Breast epithelium (tissue), 4 donors: Measurements from ENCODE around the gene ESPN. TPM values are rescaled to one million over a fixed set of nuclear protein-coding genes. Genes with fewer than 3 reads are reported as not detected.

ENCODE experiments used
- DNase-seq, 2 donors: peaks; one replicate each; pipeline ENCODE4 v3.0.0-alpha.2; 2019; ENCODE audit warnings: low spot score in 2 of 2
- H3K27ac ChIP-seq, 2 donors: fragments of 200-600 bp; sonication (generic) in 1 of 2; one replicate each; pipeline ENCODE4 v1.5.1; 2016 to 2019; ENCODE audit warnings: mild to moderate bottlenecking in 1 of 2
- H3K27me3 ChIP-seq, 2 donors: fragments of 200-600 bp; sonication (generic) in 1 of 2; one replicate each; pipeline versions ENCODE4 v1.5.1 to v1.6.0; 2017 to 2019; ENCODE audit warnings: control low read depth in 1 of 2, mild to moderate bottlenecking in 1 of 2
- H3K36me3 ChIP-seq: fragments of 200-600 bp; one replicate; pipeline ENCODE4 v1.5.1; 2019
- H3K4me1 ChIP-seq, 2 donors: fragments of 200-600 bp; sonication (generic); one replicate each; pipeline ENCODE4 v1.5.1; 2016 to 2019; ENCODE audit warnings: control low read depth in 1 of 2
- H3K4me3 ChIP-seq, 3 donors: fragments of 200-600 bp; sonication (generic); 1 replicate in 2 of 3; 2 replicates in 1 of 3; pipeline ENCODE4 v1.5.1; 2016 to 2019; ENCODE audit warnings: mild to moderate bottlenecking in 3 of 3, moderate library complexity in 2 of 3
- H3K9me3 ChIP-seq, 2 donors: fragments of 200-600 bp; sonication (generic) in 1 of 2; one replicate each; pipeline ENCODE4 v1.5.1; 2016 to 2019; ENCODE audit warnings: control low read depth in 1 of 2
- POLR2A ChIP-seq: fragments of 450-650 bp; IDR thresholded peaks from one replicate; pipeline ENCODE4 v1.6.1; 2016; ENCODE audit warnings: antibody characterized with exemption, mild to moderate bottlenecking, moderate library complexity
- POLR2AphosphoS5 ChIP-seq, 3 donors: sonication (generic); formaldehyde crosslinking; IDR thresholded peaks; one replicate each; pipeline ENCODE4 v1.6.1; 2017; ENCODE audit warnings: antibody characterized with exemption in 3 of 3
- intact Hi-C: fragments of 100-400 bp; cut with DNase I; formaldehyde crosslinking; loops from one replicate; pipeline ENCODE4 v1.15.1; 2023; ENCODE audit warnings: low total_unique reads
- total RNA-seq, 3 donors: library from RNA; depleted of rRNA; stranded (reverse); fragments of >200 nt; gene quantifications; one replicate each; pipeline ENCODE4 v1.1.0, GENCODE V29; 2016
- TF ChIP-seq, protein P1 (sequence below), 3 donors: fragments of 450-650 bp; IDR thresholded peaks; one replicate each; pipeline ENCODE4 v1.5.1; 2016 to 2017; ENCODE audit warnings: antibody characterized with exemption in 3 of 3, mild to moderate bottlenecking in 3 of 3, moderate library complexity in 3 of 3

ESPN gene
- total RNA-seq, 3 donors from 2014 or later = 10.8 to 11.1 TPM; not detected in 1

DNA sequence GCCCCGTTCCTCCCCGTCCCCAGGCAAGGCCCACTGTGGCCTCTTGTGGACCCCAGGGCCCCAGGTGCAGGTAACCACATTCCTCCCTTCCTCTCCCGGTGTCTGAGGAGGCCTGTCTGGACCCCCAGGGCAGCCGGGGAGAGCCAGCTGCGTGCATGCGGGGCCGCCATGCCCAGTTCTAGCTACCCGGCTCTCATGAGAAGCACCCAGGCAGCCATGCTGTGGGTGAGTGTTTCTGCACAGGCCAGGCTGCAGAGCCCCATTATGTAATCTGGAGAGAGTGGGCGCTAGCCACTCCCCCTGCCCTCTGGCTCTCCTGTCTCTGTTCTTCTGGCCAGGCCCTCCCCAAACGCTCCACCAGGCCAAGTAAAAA lies 85.3 kb downstream of the ESPN start:
- TF ChIP-seq POLR2AphosphoS5 (IDR thresholded peaks at IDR 0.05) = no peak
- TF ChIP-seq, protein P1, sequence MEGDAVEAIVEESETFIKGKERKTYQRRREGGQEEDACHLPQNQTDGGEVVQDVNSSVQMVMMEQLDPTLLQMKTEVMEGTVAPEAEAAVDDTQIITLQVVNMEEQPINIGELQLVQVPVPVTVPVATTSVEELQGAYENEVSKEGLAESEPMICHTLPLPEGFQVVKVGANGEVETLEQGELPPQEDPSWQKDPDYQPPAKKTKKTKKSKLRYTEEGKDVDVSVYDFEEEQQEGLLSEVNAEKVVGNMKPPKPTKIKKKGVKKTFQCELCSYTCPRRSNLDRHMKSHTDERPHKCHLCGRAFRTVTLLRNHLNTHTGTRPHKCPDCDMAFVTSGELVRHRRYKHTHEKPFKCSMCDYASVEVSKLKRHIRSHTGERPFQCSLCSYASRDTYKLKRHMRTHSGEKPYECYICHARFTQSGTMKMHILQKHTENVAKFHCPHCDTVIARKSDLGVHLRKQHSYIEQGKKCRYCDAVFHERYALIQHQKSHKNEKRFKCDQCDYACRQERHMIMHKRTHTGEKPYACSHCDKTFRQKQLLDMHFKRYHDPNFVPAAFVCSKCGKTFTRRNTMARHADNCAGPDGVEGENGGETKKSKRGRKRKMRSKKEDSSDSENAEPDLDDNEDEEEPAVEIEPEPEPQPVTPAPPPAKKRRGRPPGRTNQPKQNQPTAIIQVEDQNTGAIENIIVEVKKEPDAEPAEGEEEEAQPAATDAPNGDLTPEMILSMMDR (IDR thresholded peaks at IDR 0.05) = no peak
- TF ChIP-seq POLR2A = no peak

DNA sequence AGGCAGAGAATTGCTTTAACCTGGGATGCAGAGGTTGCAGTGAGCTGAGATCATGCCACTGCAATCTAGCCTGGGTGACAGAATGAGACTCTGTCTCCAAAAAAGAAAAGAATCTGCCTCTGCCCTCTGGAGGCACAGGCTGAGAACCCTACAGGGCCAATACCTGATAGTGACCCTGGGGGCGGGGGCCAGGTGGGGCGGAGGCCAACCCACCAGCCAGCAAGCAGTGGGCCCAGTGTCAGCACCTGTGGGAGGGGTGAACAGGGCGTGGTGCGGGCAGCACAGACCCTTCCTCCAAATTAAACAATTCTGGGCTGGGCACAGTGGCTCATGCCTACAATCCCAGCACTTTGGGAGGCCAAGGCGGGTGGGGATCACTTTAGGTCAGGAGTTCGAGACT lies 85.9 kb downstream of the ESPN start:
- Histone ChIP-seq H3K9me3 (no peaks in the 10 kb centered on the region), H3K4me1 (peaks cover 3 to 6% of the 10 kb centered on the region in 2 donors), H3K27ac (no peak overlapping the region), H3K4me3 (no peak overlapping the region), H3K36me3 (no peaks in the 10 kb centered on the region), H3K27me3 (no peaks in the 10 kb centered on the region)
- no peak for DNase-seq
- intact Hi-C loops = no loop called here
- TF ChIP-seq, protein P1 (IDR thresholded peaks at IDR 0.05) = no peak
- no peak for TF ChIP-seq POLR2AphosphoS5 (IDR thresholded peaks at IDR 0.05)
- TF ChIP-seq POLR2A = no peak

More for the DNA sequence above, 85.3 kb downstream of the ESPN start:
- H3K36me3 ChIP-seq = no peaks in the 10 kb centered on the region
- no peak overlapping the region for H3K4me3 ChIP-seq
- peak in 1 of 2 donors; percentile 66 for DNase-seq
- peaks cover 3 to 6% of the 10 kb centered on the region in 2 donors for H3K4me1 ChIP-seq
- H3K9me3 ChIP-seq = no peaks in the 10 kb centered on the region
- intact Hi-C loops = no loop called here
- H3K27me3 ChIP-seq = no peaks in the 10 kb centered on the region
- no peak overlapping the region for H3K27ac ChIP-seq

Other genes with a start within 250 kb of the ESPN start
- gene CHD5, start 244.5 kb upstream of the ESPN start, total RNA-seq = under 1 TPM; under 0.01 to 0.33 (median 0.15) TPM
- 100 to 1,000 TPM; 210 to 329 (median 306) TPM for gene RPL22, start 225.2 kb upstream of the ESPN start, total RNA-seq
- 10 to 100 TPM in 2 of 3 donors, 1 to 10 TPM in 1; 2.7 to 32.4 (median 29.9) TPM for gene RNF207, start 218.7 kb upstream of the ESPN start, total RNA-seq
- gene ICMT, start 188.8 kb upstream of the ESPN start, total RNA-seq = 10 to 100 TPM; 54.0 to 61.6 (median 54.7) TPM
- not detected for gene HES3, start 180.6 kb upstream of the ESPN start, total RNA-seq
- 10 to 100 TPM in 1 of 3 donors, 1 to 10 TPM in 2; 5.4 to 34.6 (median 6.6) TPM for gene GPR153, start 163.7 kb upstream of the ESPN start, total RNA-seq
- 10 to 100 TPM in 2 of 3 donors, 1 to 10 TPM in 1; 9.4 to 12.8 (median 11.5) TPM for gene ACOT7, start 31.0 kb upstream of the ESPN start, total RNA-seq
- 1 to 10 TPM in 2 of 3 donors, not detected in 1; 3.4 to 3.6 TPM for gene HES2, start 4.9 kb upstream of the ESPN start, total RNA-seq
- gene TNFRSF25, start 41.4 kb downstream of the ESPN start, total RNA-seq = 10 to 100 TPM in 2 of 3 donors, 1 to 10 TPM in 1; 3.8 to 13.1 (median 12.4) TPM
- 10 to 100 TPM in 2 of 3 donors, 1 to 10 TPM in 1; 7.0 to 12.0 (median 11.8) TPM for gene PLEKHG5, start 66.9 kb downstream of the ESPN start, total RNA-seq
- gene NOL9, start 129.7 kb downstream of the ESPN start, total RNA-seq = 10 to 100 TPM; 14.7 to 29.6 (median 25.2) TPM
- under 1 TPM in 1 of 3 donors, not detected in 2; 0.16 TPM for gene TAS1R1, start 130.5 kb downstream of the ESPN start, total RNA-seq
- gene ZBTB48, start 155.2 kb downstream of the ESPN start, total RNA-seq = 10 to 100 TPM; 19.3 to 19.6 (median 19.4) TPM
- 10 to 100 TPM; 45.2 to 61.3 (median 58.1) TPM for gene KLHL21, start 178.1 kb downstream of the ESPN start, total RNA-seq
- 10 to 100 TPM; 10.9 to 18.3 (median 14.4) TPM for gene PHF13, start 189.0 kb downstream of the ESPN start, total RNA-seq
- 10 to 100 TPM; 20.3 to 28.2 (median 28.1) TPM for gene THAP3, start 200.1 kb downstream of the ESPN start, total RNA-seq